Cardiac fibroblast (primary cell): ENCODE results near the gene TTLL11.

Experiments used
- DNase-seq, 2 donors: peaks; one replicate each; pipeline versions ENCODE4 v3.0.0 to v3.0.0-alpha.2; 2010; ENCODE audit warnings: low read depth in 2 of 2
- H3K4me3 ChIP-seq, 2 donors: replicated peaks in 1 of 2; 1 replicate in 1 of 2; 2 replicates in 1 of 2; pipeline ENCODE4 v1.5.1; 2011; ENCODE audit warnings: low read depth in 2 of 2, low read length in 2 of 2, mild to moderate bottlenecking in 2 of 2, moderate library complexity in 1 of 2
- TF ChIP-seq, protein P1 (sequence below): IDR thresholded peaks from one replicate; pipeline ENCODE4 v1.5.1; 2011; ENCODE audit warnings: low read depth, mild to moderate bottlenecking, low read length, inconsistent platforms

Gene TTLL11

DNA sequence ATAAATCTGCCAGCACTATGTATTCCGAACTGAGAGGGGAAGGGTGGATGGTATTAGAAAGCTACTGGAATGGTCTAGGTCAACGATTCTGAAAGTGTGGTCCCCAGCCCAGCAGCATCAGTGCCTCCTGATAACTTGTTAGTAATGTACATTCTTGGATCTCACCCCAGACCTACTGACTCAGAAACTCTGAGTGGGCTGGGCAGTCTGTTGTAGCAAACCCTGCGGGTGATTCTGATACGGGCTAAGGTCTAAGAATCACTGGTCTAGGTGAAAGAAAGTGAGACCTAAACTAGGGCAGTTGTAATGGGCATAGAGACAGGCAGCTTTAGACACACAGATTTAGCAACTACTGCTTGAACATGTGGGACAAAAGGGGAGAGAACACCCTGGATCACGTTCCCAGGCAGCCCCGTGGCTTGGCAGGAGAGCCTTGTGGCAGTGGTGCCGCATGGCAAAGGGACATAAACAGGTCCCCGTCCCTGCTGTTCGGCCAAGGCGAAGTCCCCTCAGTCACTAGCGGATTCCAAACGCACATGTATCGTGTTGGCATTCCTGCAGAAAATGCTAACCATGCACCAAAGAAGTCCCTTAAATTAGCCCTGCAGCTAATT is 216.3 kb downstream of the TTLL11 start:
- TF ChIP-seq, protein P1, sequence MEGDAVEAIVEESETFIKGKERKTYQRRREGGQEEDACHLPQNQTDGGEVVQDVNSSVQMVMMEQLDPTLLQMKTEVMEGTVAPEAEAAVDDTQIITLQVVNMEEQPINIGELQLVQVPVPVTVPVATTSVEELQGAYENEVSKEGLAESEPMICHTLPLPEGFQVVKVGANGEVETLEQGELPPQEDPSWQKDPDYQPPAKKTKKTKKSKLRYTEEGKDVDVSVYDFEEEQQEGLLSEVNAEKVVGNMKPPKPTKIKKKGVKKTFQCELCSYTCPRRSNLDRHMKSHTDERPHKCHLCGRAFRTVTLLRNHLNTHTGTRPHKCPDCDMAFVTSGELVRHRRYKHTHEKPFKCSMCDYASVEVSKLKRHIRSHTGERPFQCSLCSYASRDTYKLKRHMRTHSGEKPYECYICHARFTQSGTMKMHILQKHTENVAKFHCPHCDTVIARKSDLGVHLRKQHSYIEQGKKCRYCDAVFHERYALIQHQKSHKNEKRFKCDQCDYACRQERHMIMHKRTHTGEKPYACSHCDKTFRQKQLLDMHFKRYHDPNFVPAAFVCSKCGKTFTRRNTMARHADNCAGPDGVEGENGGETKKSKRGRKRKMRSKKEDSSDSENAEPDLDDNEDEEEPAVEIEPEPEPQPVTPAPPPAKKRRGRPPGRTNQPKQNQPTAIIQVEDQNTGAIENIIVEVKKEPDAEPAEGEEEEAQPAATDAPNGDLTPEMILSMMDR, result no peak
- H3K4me3 ChIP-seq, result no peak overlapping the region
- peak; percentile 64 to 71 for DNase-seq

- no peak overlapping the region for H3K4me3 ChIP-seq
- TF ChIP-seq, protein P1, result no peak
- no peak for DNase-seq
Measured at GRCh38 chr9:121876255-121876654, 216.9 kb downstream of the TTLL11 start.

DNA sequence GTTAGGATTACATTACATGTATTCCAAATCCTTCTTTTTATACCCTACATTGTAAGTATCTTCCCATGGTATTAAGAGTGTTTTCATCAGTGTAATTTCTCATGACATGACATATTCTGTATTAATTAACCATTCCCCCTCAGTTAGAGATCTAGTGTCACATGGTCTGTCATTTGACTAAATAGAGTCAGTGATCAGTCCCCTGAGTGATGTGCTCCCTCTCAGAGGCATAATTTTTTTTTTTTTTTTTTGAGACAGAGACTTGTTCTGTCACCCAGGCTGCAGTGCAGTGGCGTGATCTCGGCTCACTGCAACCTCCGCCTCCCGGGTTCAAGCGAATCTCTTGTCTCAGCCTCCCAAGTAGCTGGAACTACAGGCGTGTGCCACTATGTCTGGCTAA is 218.6 kb downstream of the TTLL11 start:
- H3K4me3 ChIP-seq, result no peak overlapping the region
- no peak for DNase-seq
- TF ChIP-seq, protein P1, result no peak

DNA sequence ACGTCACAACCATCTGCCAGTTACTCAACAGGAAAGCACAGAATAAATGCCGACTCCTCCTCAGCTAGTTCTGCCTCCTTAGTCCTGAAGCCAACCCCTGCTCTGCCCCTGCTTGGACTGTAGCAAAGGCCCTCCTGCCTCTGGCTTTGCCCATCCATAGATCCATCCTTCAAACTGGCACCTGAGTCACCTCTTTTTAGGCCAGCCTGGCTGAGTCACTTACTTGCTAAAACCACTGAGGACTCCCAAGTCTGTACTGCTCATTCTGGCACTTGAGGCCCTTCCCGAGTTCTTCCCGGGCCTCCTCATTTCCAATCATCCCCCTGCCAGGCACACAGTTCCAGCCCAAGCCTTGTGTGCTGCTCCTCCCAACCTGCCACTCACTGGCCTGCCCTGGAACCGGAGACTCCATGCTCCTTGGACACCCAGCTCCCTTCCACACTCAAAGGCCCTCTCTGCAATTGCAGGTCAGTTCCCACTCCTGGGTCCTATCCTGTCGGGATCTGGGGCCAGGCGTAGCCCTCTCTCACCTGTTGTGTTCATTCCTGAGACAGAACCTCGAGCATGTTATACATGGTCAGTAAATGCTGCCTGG is 221.6 kb downstream of the TTLL11 start:
- TF ChIP-seq, protein P1, result no peak
- no peak for DNase-seq
- H3K4me3 ChIP-seq, result no peak overlapping the region

DNA sequence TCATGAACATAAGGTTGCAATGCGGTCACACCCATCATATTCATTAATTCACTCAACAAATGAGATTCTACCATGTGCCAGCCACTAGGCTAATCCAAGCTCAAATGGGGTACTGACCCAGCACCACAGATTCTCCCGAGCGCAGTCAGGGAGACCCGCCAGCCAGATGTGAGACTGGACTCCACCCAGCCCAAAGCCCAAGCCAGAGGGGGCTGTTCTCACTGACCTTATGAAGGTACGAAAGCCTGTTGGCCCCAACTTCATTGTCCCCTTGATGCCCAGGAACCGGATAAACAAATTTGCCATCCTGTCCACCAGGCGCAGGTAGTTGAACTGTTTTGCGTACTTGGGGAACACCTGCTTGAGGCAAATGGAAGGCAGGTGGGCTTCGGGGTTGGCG is 222.8 kb downstream of the TTLL11 start:
- no peak overlapping the region for H3K4me3 ChIP-seq
- TF ChIP-seq, protein P1, result no peak

DNA sequence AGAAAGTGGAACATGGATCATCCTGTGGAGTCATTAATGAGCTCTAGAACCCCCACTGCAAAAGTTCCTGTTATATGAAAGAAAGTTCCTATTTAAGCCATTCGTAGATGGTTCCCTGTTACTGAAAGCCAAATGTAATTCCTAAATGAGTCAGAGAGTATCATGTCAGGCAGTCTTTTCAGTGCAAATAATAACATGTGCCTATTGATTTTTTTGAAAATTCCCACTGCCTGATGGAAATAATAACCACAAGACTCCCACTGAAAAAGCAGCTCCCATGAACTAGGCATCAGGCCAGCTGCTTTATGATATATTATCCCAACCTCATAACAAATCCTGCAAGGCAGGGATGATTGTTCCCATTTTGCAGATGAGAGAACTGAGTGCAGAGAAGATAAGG is 224.5 kb downstream of the TTLL11 start:
- no peak overlapping the region for H3K4me3 ChIP-seq
- TF ChIP-seq, protein P1, result no peak
- no peak for DNase-seq

More for the DNA sequence above, 222.8 kb downstream of the TTLL11 start:
- no peak for DNase-seq

GRCh38 chr9:121866927-121867326 is 226.2 kb downstream of the TTLL11 start:
- no peak for DNase-seq
- no peak overlapping the region for H3K4me3 ChIP-seq
- TF ChIP-seq, protein P1, result no peak
